Umbilical cord (tissue), 2 donors: ENCODE results near the gene PTGES2. TPM values are rescaled to one million over a fixed set of nuclear protein-coding genes. Genes with fewer than 3 reads are reported as not detected.
"Not testable (repeated sequence)": the region's sequence is repeated elsewhere in the genome, so short reads cannot be mapped to it uniquely, and the experiment has no call there.

ENCODE experiments used
- DNase-seq: peaks from one replicate; pipeline ENCODE4 v3.0.0-alpha.2; 2015; ENCODE audit warnings: low spot score
- total RNA-seq: library from RNA; depleted of rRNA; stranded (reverse); fragments of >200 nt; gene quantifications from one replicate; pipeline ENCODE4 v1.2.3, GENCODE V29; 2014; ENCODE audit warnings: low replicate concordance; ENCODE audit not compliant: insufficient read depth

PTGES2 gene
- total RNA-seq, 1 donor from 2014 or later: 26.0 TPM

- no peak for DNase-seq
These were observed 8.4 kb downstream of the PTGES2 start for GRCh38 chr9:128118971-128119665.

GRCh38 chr9:128118472-128118857, 9.1 kb downstream of the PTGES2 start:
- no peak for DNase-seq

- DNase-seq: peak; percentile 93
These were observed 9.7 kb downstream of the PTGES2 start for GRCh38 chr9:128117613-128118471.

- no peak for DNase-seq
These were observed 11.1 kb downstream of the PTGES2 start for GRCh38 chr9:128116104-128117083.

GRCh38 chr9:128115187-128116103, 12.1 kb downstream of the PTGES2 start:
- DNase-seq: no peak

GRCh38 chr9:128114326-128115186, 13.0 kb downstream of the PTGES2 start:
- DNase-seq: no peak

GRCh38 chr9:128113526-128114325, 13.8 kb downstream of the PTGES2 start:
- no peak for DNase-seq

GRCh38 chr9:128111726-128112125, 15.8 kb downstream of the PTGES2 start:
- not testable (repeated sequence) for DNase-seq

GRCh38 chr9:128109050-128109709, 18.3 kb downstream of the PTGES2 start:
- DNase-seq: no peak

- no peak for DNase-seq
These were observed 19.1 kb downstream of the PTGES2 start for GRCh38 chr9:128108269-128109049.

GRCh38 chr9:128107468-128108268, 19.9 kb downstream of the PTGES2 start:
- no peak for DNase-seq

GRCh38 chr9:128106940-128107467, 20.5 kb downstream of the PTGES2 start:
- no peak for DNase-seq

- DNase-seq: no peak
These were observed 21.2 kb downstream of the PTGES2 start for GRCh38 chr9:128106181-128106939.

- DNase-seq: no peak
These were observed 21.9 kb downstream of the PTGES2 start for GRCh38 chr9:128105538-128106175.

- DNase-seq: no peak
These were observed 23.3 kb downstream of the PTGES2 start for GRCh38 chr9:128104171-128104618.
